BJ (cell line): ENCODE data around the gene LHFPL6. TPM values are rescaled to one million over a fixed set of nuclear protein-coding genes. Genes with fewer than 3 reads are reported as not detected.

ENCODE experiments used
- CTCF ChIA-PET: fragments of 350-600 bp; formaldehyde crosslinking; extraction: SDS; loops from one replicate; lab custom pipeline; 2021; ENCODE audit warnings: antibody characterized with exemption, inconsistent platforms; lab: Yijun Ruan, JAX
- POLR2A ChIA-PET: fragments of 300-600 bp; sonication (Branson Sonifier 250); formaldehyde crosslinking; extraction: SDS; loops from one replicate; lab custom pipeline; 2021; ENCODE audit warnings: antibody characterized with exemption; lab: Charles Lee
- DNase-seq: peaks from one replicate; pipeline ENCODE4 v3.0.0-alpha.2; 2011; ENCODE audit warnings: low read depth
- H3K27me3 ChIP-seq: 2 replicates; pipeline ENCODE4 v1.6.0; 2011; ENCODE audit warnings: low read length; ENCODE audit not compliant: control insufficient read depth, insufficient read depth
- H3K36me3 ChIP-seq: 2 replicates; pipeline ENCODE4 v1.5.1; 2011; ENCODE audit warnings: low read length; ENCODE audit not compliant: control insufficient read depth, insufficient read depth
- H3K4me3 ChIP-seq: 2 replicates; pipeline ENCODE4 v1.5.1; 2011; ENCODE audit warnings: low read depth, mild to moderate bottlenecking, control low read depth, low read length
- CTCF ChIP-seq: IDR thresholded peaks from 2 replicates; pipeline ENCODE4 v1.5.1; 2011; ENCODE audit warnings: low read depth, mild to moderate bottlenecking, control low read depth, inconsistent platforms, low read length, moderate library complexity; ENCODE audit not compliant: insufficient read depth
- polyA plus RNA-seq: library from polyadenylated mRNA; depleted of rRNA; stranded (reverse); fragments of >200 nt; gene quantifications from 2 replicates; pipeline ENCODE4 v1.2.3, GENCODE V29; 2011

The LHFPL6 gene
- polyA plus RNA-seq, 1 experiment = 69.0 TPM

GRCh38 chr13:39468306-39468705, 134.7 kb downstream of the LHFPL6 start:
- ChIA-PET POLR2A (interaction anchor here (0.6 kb wide), 1 partner anchor 15 kb away, joined by 3 read pairs; no protein-coding TSS in a partner anchor), CTCF (interaction anchor here (1.0 to 1.8 kb wide), 3 partner anchors 14 to 144 kb away, joined by 3 to 5 read pairs (median 4); no protein-coding TSS in a partner anchor)
- Histone ChIP-seq H3K36me3 (no peaks in the 10 kb centered on the region), H3K27me3 (no peaks in the 10 kb centered on the region), H3K4me3 (no peak overlapping the region)
- TF ChIP-seq CTCF = no peak
- no peak for DNase-seq

- CTCF ChIA-PET = no interaction called here
- no peaks in the 10 kb centered on the region for H3K36me3 ChIP-seq
Observed at GRCh38 chr13:39463611-39464010, 139.4 kb downstream of the LHFPL6 start.

GRCh38 chr13:39462906-39463305, 140.1 kb downstream of the LHFPL6 start:
- no peak for DNase-seq
- CTCF ChIA-PET = no interaction called here
- POLR2A ChIA-PET = no interaction called here
- no peak for TF ChIP-seq CTCF
- H3K27me3 ChIP-seq = no peaks in the 10 kb centered on the region
- no peaks in the 10 kb centered on the region for H3K36me3 ChIP-seq
- H3K4me3 ChIP-seq = no peak overlapping the region

More at GRCh38 chr13:39463611-39464010, 139.4 kb downstream of the LHFPL6 start:
- POLR2A ChIA-PET = no interaction called here
- no peak for DNase-seq
- TF ChIP-seq CTCF = no peak
- H3K27me3 ChIP-seq = no peaks in the 10 kb centered on the region
- no peak overlapping the region for H3K4me3 ChIP-seq

GRCh38 chr13:39462428-39462827, 140.6 kb downstream of the LHFPL6 start:
- Histone ChIP-seq H3K36me3 (no peaks in the 10 kb centered on the region), H3K27me3 (no peaks in the 10 kb centered on the region), H3K4me3 (no peak overlapping the region)
- POLR2A ChIA-PET = no interaction called here
- no peak for DNase-seq
- TF ChIP-seq CTCF = no peak
- CTCF ChIA-PET = no interaction called here

GRCh38 chr13:39461685-39462266, 141.2 kb downstream of the LHFPL6 start:
- Histone ChIP-seq H3K27me3 (no peaks in the 10 kb centered on the region), H3K36me3 (no peaks in the 10 kb centered on the region), H3K4me3 (no peak overlapping the region)
- ChIA-PET CTCF (interaction anchor here (0.6 to 2.4 kb wide), 4 partner anchors 11 to 149 kb away, joined by 3 to 5 read pairs (median 4); no protein-coding TSS in a partner anchor), POLR2A (no interaction called here)
- DNase-seq = no peak
- no peak for TF ChIP-seq CTCF
